Endothelial cell of umbilical vein (primary cell): ENCODE results near the gene VAMP2. TPM values are rescaled to one million over a fixed set of nuclear protein-coding genes. Genes with fewer than 3 reads are reported as not detected.

Source experiments
- BruUV-seq: library from RNA; stranded (reverse); fragments of 400-500 nt; replicated peaks from 2 replicates; lab custom pipeline; 2021; lab: Mats Ljungman, UMichigan
- CTCF ChIA-PET: fragments of 300-600, 350-600 bp; sonication (Branson Sonifier 250); formaldehyde crosslinking; loops from one replicate; lab custom pipeline; 2021; ENCODE audit warnings: antibody characterized with exemption, inconsistent platforms; lab: Charles Lee
- POLR2A ChIA-PET: fragments of 300-600, 350-600 bp; sonication (Branson Sonifier 250); formaldehyde crosslinking; loops from one replicate; lab custom pipeline; 2021; ENCODE audit warnings: antibody characterized with exemption, inconsistent platforms; lab: Charles Lee
- DNase-seq: peaks from one replicate; pipeline ENCODE4 v3.0.0-alpha.2; 2011; ENCODE audit warnings: low read depth, low spot score
- FAIRE-seq: peaks from 2 replicates; lab custom pipeline; 2011; peaks lifted over from hg19 to GRCh38; lab: Jason Lieb, UNC
- H2AFZ ChIP-seq: 2 replicates; pipeline ENCODE4 v1.6.0; 2012; ENCODE audit warnings: low read depth, low read length, control low read depth, inconsistent platforms
- H3K27ac ChIP-seq: 2 replicates; pipeline ENCODE4 v1.5.1; 2011; ENCODE audit warnings: low read depth, mild to moderate bottlenecking, control low read depth, low read length, moderate library complexity; ENCODE audit not compliant: insufficient read depth
- H3K27me3 ChIP-seq, 2 experiments: 2 replicates each; pipeline versions ENCODE4 v1.6.0 to v1.6.1; 2011; ENCODE audit warnings: low read length in 2 of 2, mixed read lengths in 1 of 2; ENCODE audit not compliant: control insufficient read depth in 2 of 2, insufficient read depth in 2 of 2
- H3K36me3 ChIP-seq, 2 experiments: 2 replicates in 1 of 2; 3 replicates in 1 of 2; pipeline ENCODE4 v1.5.1; 2011; ENCODE audit warnings: low read length in 2 of 2, mild to moderate bottlenecking in 1 of 2, moderate library complexity in 1 of 2; ENCODE audit not compliant: control insufficient read depth in 2 of 2, insufficient read depth in 2 of 2; ENCODE audit errors: extremely low read depth in 1 of 2
- H3K4me1 ChIP-seq: 3 replicates; pipeline ENCODE4 v1.5.1; 2011; ENCODE audit warnings: mild to moderate bottlenecking, low read length; ENCODE audit not compliant: control insufficient read depth, insufficient read depth; ENCODE audit errors: extremely low read depth
- H3K4me2 ChIP-seq: 2 replicates; pipeline ENCODE4 v1.6.1; 2011; ENCODE audit warnings: low read length, control low read depth, mixed read lengths; ENCODE audit not compliant: insufficient read depth
- H3K4me3 ChIP-seq, 3 experiments: fragments of 200-600 bp in 1 of 3; sonication (generic), shearing (Covaris generic) in 1 of 3; replicated peaks in 1 of 3; 2 replicates each; pipeline ENCODE4 v1.5.1; 2011 to 2016; ENCODE audit warnings: control low read depth in 3 of 3, low read length in 3 of 3, mild to moderate bottlenecking in 2 of 3, inconsistent platforms in 1 of 3, low read depth in 1 of 3, moderate library complexity in 1 of 3; ENCODE audit not compliant: insufficient read depth in 1 of 3
- H3K79me2 ChIP-seq: 2 replicates; pipeline ENCODE4 v1.6.0; 2012; ENCODE audit warnings: low read length, inconsistent platforms; ENCODE audit not compliant: control insufficient read depth, insufficient read depth
- H3K9ac ChIP-seq: replicated peaks from 2 replicates; pipeline ENCODE3; 2011; ENCODE audit warnings: low read length, control low read depth; ENCODE audit not compliant: insufficient read depth; ENCODE audit errors: extremely low read depth
- H3K9me1 ChIP-seq: replicated peaks from 3 replicates; pipeline ENCODE4 v1.6.0; 2011; ENCODE audit warnings: mild to moderate bottlenecking, low read length; ENCODE audit not compliant: control insufficient read depth, insufficient read depth; ENCODE audit errors: extremely low read depth
- H3K9me3 ChIP-seq: replicated peaks from 2 replicates; pipeline ENCODE4 v1.5.1; 2012; ENCODE audit warnings: low read length, inconsistent platforms; ENCODE audit not compliant: control insufficient read depth, insufficient read depth
- H4K20me1 ChIP-seq: replicated peaks from 2 replicates; pipeline ENCODE3; 2011; ENCODE audit warnings: mild to moderate bottlenecking, low read length; ENCODE audit not compliant: control insufficient read depth, insufficient read depth; ENCODE audit errors: extremely low read depth
- EZH2 ChIP-seq: IDR thresholded peaks from 2 replicates; pipeline ENCODE4 v1.6.1; 2012; ENCODE audit warnings: borderline replicate concordance, low read depth, mild to moderate bottlenecking, moderate library complexity, low read length, inconsistent platforms; ENCODE audit not compliant: severe bottlenecking
- FOS ChIP-seq: IDR thresholded peaks from 2 replicates; pipeline ENCODE4 v1.6.1; 2011; ENCODE audit warnings: mild to moderate bottlenecking, low read length, moderate library complexity, borderline replicate concordance; ENCODE audit not compliant: insufficient read depth
- GATA2 ChIP-seq: IDR thresholded peaks from 2 replicates; pipeline ENCODE4 v1.7.0; 2011; ENCODE audit warnings: low read depth, mild to moderate bottlenecking, moderate library complexity, mixed read lengths, low read length; ENCODE audit not compliant: insufficient read length, insufficient read depth
- JUN ChIP-seq: IDR thresholded peaks from 2 replicates; pipeline ENCODE4 v1.6.1; 2011; ENCODE audit warnings: borderline replicate concordance, low read depth; ENCODE audit not compliant: insufficient read length, insufficient read depth
- MYC ChIP-seq: IDR thresholded peaks from one replicate; pipeline ENCODE4 v1.6.1; 2011; ENCODE audit warnings: mild to moderate bottlenecking, low read depth, low read length
- POLR2A ChIP-seq: IDR thresholded peaks from 2 replicates; pipeline ENCODE4 v1.6.1; 2012; ENCODE audit warnings: low read depth, mild to moderate bottlenecking, control low read depth, low read length
- dilution Hi-C: fragments of 300-500 bp; cut with MboI; formaldehyde crosslinking; loops from one replicate; pipeline ENCODE4 v1.15.0; 2019; ENCODE audit warnings: low sequenced_read_pairs; ENCODE audit not compliant: extremely low pct_ligation_motif_present
- intact Hi-C: fragments of 100-400 bp; cut with micrococcal nuclease; formaldehyde crosslinking; loops from one replicate; pipeline ENCODE4 v1.10.0; 2022
- polyA plus RNA-seq, 4 experiments: library from polyadenylated mRNA; depleted of rRNA in 3 of 4; stranded (reverse) in 3 of 4; unstranded in 1 of 4; fragments of >200 nt; gene quantifications; 2 replicates each; pipeline versions ENCODE4 v1.2.1 to v1.2.3, GENCODE V29; 2011 to 2012; ENCODE audit warnings: missing spikeins in 1 of 4
- total RNA-seq: library from RNA; stranded (reverse); gene quantifications from 2 replicates; pipeline ENCODE4 v1.2.3, GENCODE V29; 2021
- TF ChIP-seq, protein P1 (sequence below): IDR thresholded peaks from 2 replicates; pipeline ENCODE4 v1.6.1; 2011; ENCODE audit not compliant: insufficient read depth, insufficient read length
- TF ChIP-seq, protein P2 (sequence below), 2 donors: IDR thresholded peaks; 1 replicate in 1 of 2; 2 replicates in 1 of 2; pipeline ENCODE4 v1.5.1; 2011; ENCODE audit warnings: low read length in 2 of 2, mild to moderate bottlenecking in 2 of 2, moderate library complexity in 2 of 2, control low read depth in 1 of 2, inconsistent platforms in 1 of 2, low read depth in 1 of 2; ENCODE audit not compliant: insufficient read depth in 1 of 2; ENCODE audit errors: extremely low read depth in 1 of 2

Gene VAMP2
- total and polyA plus RNA-seq, 2 donors (not counting 3 experiments of a cell fraction or from before 2014, with no cell fraction given): 35.9 to 38.0 TPM

DNA sequence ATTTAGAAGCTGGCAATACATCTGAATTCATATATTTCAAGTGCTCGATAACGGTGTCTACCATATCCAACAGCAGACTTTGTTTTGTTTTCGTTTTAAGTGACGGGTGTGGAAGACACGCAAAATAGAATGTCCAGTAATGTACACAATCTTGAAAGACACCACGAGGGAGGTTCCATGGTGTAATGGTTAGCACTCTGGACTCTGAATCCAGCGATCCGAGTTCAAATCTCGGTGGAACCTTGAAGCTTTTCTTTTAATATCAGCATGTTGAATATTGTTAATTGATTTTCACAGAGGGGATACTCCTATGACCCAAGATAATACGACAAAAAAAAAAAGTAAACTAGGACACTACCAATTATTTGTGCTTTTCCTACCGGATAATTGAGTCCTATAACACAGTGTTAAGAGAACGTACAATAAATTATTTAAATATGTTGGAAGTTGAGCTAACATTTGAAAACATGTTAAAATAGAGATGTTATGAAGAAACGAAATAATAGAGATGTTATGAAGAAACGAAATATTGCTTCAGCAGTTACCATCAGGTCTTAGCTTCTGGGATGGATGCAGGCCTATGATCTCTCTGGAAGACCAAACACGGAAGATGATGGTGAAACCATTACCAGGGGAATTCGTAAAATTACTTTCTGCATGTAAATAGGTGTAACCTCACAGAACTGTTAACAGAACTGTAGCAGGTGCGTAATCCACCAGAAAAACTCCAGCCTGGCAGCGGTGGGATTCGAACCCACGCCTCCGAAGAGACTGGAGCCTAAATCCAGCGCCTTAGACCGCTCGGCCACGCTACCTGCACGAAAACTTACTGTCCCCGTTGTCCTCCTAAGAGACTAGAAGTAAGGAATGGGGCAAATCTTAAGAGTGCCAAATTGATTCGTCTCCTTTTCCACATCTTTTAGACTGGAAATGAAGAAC, 42.9 kb downstream of the VAMP2 start:
- FAIRE-seq: peak; percentile 95

DNA sequence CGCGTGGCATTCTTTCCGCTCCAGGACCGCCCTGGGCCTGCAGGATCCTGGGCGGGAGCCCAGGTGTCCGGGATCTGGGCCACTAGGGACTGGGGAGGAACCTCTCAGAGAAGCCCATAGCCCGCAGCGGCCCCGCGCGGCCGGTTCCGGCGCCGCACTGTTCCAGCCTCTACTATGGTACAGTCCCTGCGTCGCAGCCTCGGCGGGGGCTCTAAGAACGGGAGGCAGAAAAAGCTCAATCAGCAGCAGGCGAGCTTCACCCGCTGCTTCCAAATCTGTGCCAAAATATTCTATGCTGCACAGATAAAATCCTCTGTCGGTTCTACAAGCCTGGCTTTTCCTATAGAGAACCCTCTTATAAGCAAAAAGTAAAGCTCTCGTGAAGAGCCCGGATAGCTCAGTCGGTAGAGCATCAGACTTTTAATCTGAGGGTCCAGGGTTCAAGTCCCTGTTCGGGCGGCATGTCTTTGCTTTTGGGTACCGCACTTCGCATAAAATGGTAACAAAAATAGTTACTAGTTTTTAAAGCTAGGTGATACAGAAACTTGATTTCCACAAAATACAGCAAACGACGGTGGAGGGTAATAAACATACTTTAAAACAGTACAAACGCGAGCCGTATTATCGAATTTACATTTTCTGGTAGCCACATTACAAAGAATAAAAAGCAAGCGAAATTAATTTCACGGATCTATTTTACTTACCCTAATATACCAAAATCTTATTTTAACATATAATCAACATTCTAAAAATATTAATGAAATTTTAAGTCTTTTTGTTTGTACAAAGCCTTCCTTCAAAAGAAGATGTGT, 43.8 kb downstream of the VAMP2 start:
- intact Hi-C loops: loop anchor here (1.0 kb wide), 6 partner anchors 25 to 232 kb away; partner anchors contain the start of gene CTC1
- peak overlapping the region; percentile 10 for H3K27ac ChIP-seq
- no peak for FAIRE-seq

More for the DNA sequence above, 42.9 kb downstream of the VAMP2 start:
- ChIA-PET CTCF (interaction anchor here (0.8 to 6.8 kb wide), 32 partner anchors 10 to 175 kb away, joined by 3 to 51 read pairs (median 5); partner anchors contain the start of genes ALOX12B, BORCS6 and SLC25A35), POLR2A (interaction anchor here (1.0 to 2.7 kb wide), 2 partner anchors 39 to 53 kb away, joined by 3 to 16 read pairs; no protein-coding TSS in a partner anchor)
- intact Hi-C loops: loop anchor here (1.0 to 5.0 kb wide), 7 partner anchors 34 to 278 kb away; partner anchors contain the start of gene CTC1
- no peaks in the 10 kb centered on the region for H3K9me3 ChIP-seq
- peak overlapping the region; percentile 63 for H3K4me2 ChIP-seq
- TF ChIP-seq JUN (no peak), GATA2 (peak; percentile 34)
- peaks cover 29 to 36% of the 10 kb centered on the region in 2 experiments for H3K27me3 ChIP-seq
- H3K36me3 ChIP-seq: no peaks in the 10 kb centered on the region
- H3K27ac ChIP-seq: peak overlapping the region; percentile 18
- H3K4me1 ChIP-seq: peaks cover 39% of the 10 kb centered on the region
- H4K20me1 ChIP-seq: peaks cover 3% of the 10 kb centered on the region
- peak overlapping the region; percentile 54 for H3K9ac ChIP-seq
- dilution Hi-C loops: no loop called here
- H2AFZ ChIP-seq: peak overlapping the region; percentile 8
- peak overlapping the region; percentile 51 to 88 (median 79) for H3K4me3 ChIP-seq
- no TSS peak for BruUV-seq
- H3K79me2 ChIP-seq: no peaks in the 10 kb centered on the region
- H3K9me1 ChIP-seq: no peaks in the 10 kb centered on the region
- peak; percentile 96 for DNase-seq

More for the DNA sequence above, 43.8 kb downstream of the VAMP2 start:
- Histone ChIP-seq H3K4me1 (peaks cover 31% of the 10 kb centered on the region), H3K79me2 (no peaks in the 10 kb centered on the region), H3K4me2 (peak overlapping the region; percentile 54), H4K20me1 (peaks cover 3% of the 10 kb centered on the region), H3K9me3 (no peaks in the 10 kb centered on the region), H3K9ac (peak overlapping the region; percentile 54), H3K9me1 (no peaks in the 10 kb centered on the region), H2AFZ (peak overlapping the region; percentile 8), H3K36me3 (no peaks in the 10 kb centered on the region), H3K27me3 (peaks cover 30 to 32% of the 10 kb centered on the region in 2 experiments), H3K4me3 (peak overlapping the region; percentile 49 to 88 (median 79))
- POLR2A ChIA-PET: interaction anchor here (1.0 to 2.7 kb wide), 3 partner anchors 40 to 102 kb away, joined by 3 to 16 read pairs (median 3); no protein-coding TSS in a partner anchor
- no TSS peak for BruUV-seq
- CTCF ChIA-PET: interaction anchor here (0.8 to 6.8 kb wide), 29 partner anchors 9 to 176 kb away, joined by 3 to 51 read pairs (median 5); partner anchors contain the start of genes ALOX12B, BORCS6 and SLC25A35
- TF ChIP-seq GATA2: peak; percentile 41
- no peak for TF ChIP-seq MYC
- TF ChIP-seq FOS: no peak
- TF ChIP-seq, protein P1, sequence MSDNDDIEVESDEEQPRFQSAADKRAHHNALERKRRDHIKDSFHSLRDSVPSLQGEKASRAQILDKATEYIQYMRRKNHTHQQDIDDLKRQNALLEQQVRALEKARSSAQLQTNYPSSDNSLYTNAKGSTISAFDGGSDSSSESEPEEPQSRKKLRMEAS: no peak
- no peak for TF ChIP-seq EZH2
- TF ChIP-seq POLR2A: no peak
- TF ChIP-seq, protein P2, sequence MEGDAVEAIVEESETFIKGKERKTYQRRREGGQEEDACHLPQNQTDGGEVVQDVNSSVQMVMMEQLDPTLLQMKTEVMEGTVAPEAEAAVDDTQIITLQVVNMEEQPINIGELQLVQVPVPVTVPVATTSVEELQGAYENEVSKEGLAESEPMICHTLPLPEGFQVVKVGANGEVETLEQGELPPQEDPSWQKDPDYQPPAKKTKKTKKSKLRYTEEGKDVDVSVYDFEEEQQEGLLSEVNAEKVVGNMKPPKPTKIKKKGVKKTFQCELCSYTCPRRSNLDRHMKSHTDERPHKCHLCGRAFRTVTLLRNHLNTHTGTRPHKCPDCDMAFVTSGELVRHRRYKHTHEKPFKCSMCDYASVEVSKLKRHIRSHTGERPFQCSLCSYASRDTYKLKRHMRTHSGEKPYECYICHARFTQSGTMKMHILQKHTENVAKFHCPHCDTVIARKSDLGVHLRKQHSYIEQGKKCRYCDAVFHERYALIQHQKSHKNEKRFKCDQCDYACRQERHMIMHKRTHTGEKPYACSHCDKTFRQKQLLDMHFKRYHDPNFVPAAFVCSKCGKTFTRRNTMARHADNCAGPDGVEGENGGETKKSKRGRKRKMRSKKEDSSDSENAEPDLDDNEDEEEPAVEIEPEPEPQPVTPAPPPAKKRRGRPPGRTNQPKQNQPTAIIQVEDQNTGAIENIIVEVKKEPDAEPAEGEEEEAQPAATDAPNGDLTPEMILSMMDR (IDR thresholded peaks at IDR 0.05; ENCODE audit: extremely low read depth in 1 of 2, insufficient read depth in 1 of 2, low read depth in 1 of 2, low read length in 2 of 2): peak; percentile 90 to 93
- no peak for TF ChIP-seq JUN
- dilution Hi-C loops: no loop called here
- peak; percentile 86 for DNase-seq
